DOHH2 (cell line): ENCODE measurements around the gene TMEM217.
"Not testable (repeated sequence)": the region's sequence is repeated elsewhere in the genome, so short reads cannot be mapped to it uniquely, and the experiment has no call there.

Experiments
- H3F3A ChIP-seq: fragments of 200-600 bp; sonication (generic), shearing (Covaris generic); 2 replicates; pipeline ENCODE4 v1.6.0; 2016; ENCODE audit warnings: antibody characterized with exemption, mild to moderate bottlenecking; ENCODE audit not compliant: control insufficient read depth, insufficient read depth
- H3K27ac ChIP-seq: fragments of 200-600 bp; sonication (generic); 2 replicates; pipeline ENCODE4 v1.5.1; 2014; ENCODE audit warnings: low read depth, mild to moderate bottlenecking, low read length, moderate library complexity
- H3K27me3 ChIP-seq: fragments of 200-600 bp; sonication (generic); 2 replicates; pipeline ENCODE4 v1.6.1; 2014; ENCODE audit warnings: mild to moderate bottlenecking, low read length, mixed read lengths; ENCODE audit not compliant: control insufficient read depth
- H3K36me3 ChIP-seq: fragments of 200-600 bp; sonication (generic); 2 replicates; pipeline ENCODE4 v1.6.1; 2014; ENCODE audit warnings: mild to moderate bottlenecking, low read length, moderate library complexity, mixed read lengths; ENCODE audit not compliant: control insufficient read depth
- H3K4me1 ChIP-seq: fragments of 200-600 bp; sonication (generic); 2 replicates; pipeline ENCODE4 v1.6.1; 2014; ENCODE audit warnings: mild to moderate bottlenecking, low read length, mixed read lengths; ENCODE audit not compliant: control insufficient read depth
- H3K4me2 ChIP-seq: fragments of 200-600 bp; sonication (generic); 2 replicates; pipeline ENCODE4 v1.6.0; 2014; ENCODE audit warnings: mild to moderate bottlenecking, low read length, moderate library complexity
- H3K4me3 ChIP-seq: fragments of 200-600 bp; sonication (generic); 2 replicates; pipeline ENCODE4 v1.5.1; 2014; ENCODE audit warnings: mild to moderate bottlenecking, low read length, mixed read lengths
- H3K79me2 ChIP-seq: fragments of 200-600 bp; sonication (generic); 2 replicates; pipeline ENCODE4 v1.6.1; 2014; ENCODE audit warnings: mild to moderate bottlenecking, low read length, mixed read lengths; ENCODE audit not compliant: control insufficient read depth
- H3K9me2 ChIP-seq: fragments of 200-600 bp; sonication (generic); replicated peaks from 2 replicates; pipeline ENCODE4 v1.6.1; 2014; ENCODE audit warnings: mild to moderate bottlenecking, low read length, mixed read lengths; ENCODE audit not compliant: control insufficient read depth
- H3K9me3 ChIP-seq: fragments of 200-600 bp; sonication (generic); 2 replicates; pipeline ENCODE4 v1.6.1; 2014; ENCODE audit warnings: antibody characterized with exemption, low read length, mixed read lengths; ENCODE audit not compliant: control insufficient read depth, insufficient read depth
- H4K20me1 ChIP-seq: fragments of 200-600 bp; sonication (generic); 2 replicates; pipeline ENCODE4 v1.6.0; 2014; ENCODE audit warnings: low read depth, mild to moderate bottlenecking, antibody characterized with exemption, low read length, moderate library complexity; ENCODE audit not compliant: control insufficient read depth, insufficient read depth
- EZH2phosphoT487 ChIP-seq: fragments of 200-600 bp; sonication (generic); IDR thresholded peaks from 2 replicates; pipeline ENCODE4 v1.6.1; 2017; ENCODE audit warnings: borderline replicate concordance, mild to moderate bottlenecking, antibody characterized with exemption, low read length, moderate library complexity, mixed read lengths
- TF ChIP-seq, protein P1 (sequence below): fragments of 200-600 bp; sonication (generic); IDR thresholded peaks from one replicate; pipeline ENCODE4 v1.5.1; 2014; ENCODE audit warnings: antibody characterized with exemption, mild to moderate bottlenecking, low read depth, low read length; ENCODE audit not compliant: poor library complexity, severe bottlenecking

Gene TMEM217

DNA sequence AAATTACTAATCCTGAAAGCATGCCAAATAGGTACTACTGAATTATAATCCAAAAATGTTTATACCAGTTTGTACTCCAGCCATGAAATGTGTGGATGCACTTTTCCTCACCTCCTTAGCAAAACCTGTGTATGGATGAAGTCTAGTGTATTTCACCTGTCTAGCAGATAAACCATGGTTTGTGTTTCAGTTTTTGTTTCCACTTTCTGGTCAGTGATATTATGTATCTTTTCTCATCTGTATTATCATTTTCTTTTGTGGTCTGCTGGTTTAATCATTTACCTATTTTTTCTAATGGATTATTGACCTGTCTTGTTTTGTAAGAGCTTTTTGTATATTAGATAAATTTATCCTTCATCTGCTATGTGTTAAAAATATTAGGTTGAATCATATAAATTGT, 41.0 kb upstream of the TMEM217 start:
- Histone ChIP-seq H3K79me2 (no peaks in the 10 kb centered on the region), H3K4me1 (0 out of 2 replicates have a peak, but pooled peaks cover 3% of the 10 kb centered on the region), H3K27ac (no peak overlapping the region), H3K4me2 (no peak overlapping the region), H4K20me1 (no peaks in the 10 kb centered on the region), H3K27me3 (no peaks in the 10 kb centered on the region), H3K4me3 (no peak overlapping the region), H3K9me2 (no peaks in the 10 kb centered on the region), H3K9me3 (no peaks in the 10 kb centered on the region), H3F3A (no peaks in the 10 kb centered on the region), H3K36me3 (peaks cover 19% of the 10 kb centered on the region)
- TF ChIP-seq EZH2phosphoT487: no peak
- TF ChIP-seq, protein P1, sequence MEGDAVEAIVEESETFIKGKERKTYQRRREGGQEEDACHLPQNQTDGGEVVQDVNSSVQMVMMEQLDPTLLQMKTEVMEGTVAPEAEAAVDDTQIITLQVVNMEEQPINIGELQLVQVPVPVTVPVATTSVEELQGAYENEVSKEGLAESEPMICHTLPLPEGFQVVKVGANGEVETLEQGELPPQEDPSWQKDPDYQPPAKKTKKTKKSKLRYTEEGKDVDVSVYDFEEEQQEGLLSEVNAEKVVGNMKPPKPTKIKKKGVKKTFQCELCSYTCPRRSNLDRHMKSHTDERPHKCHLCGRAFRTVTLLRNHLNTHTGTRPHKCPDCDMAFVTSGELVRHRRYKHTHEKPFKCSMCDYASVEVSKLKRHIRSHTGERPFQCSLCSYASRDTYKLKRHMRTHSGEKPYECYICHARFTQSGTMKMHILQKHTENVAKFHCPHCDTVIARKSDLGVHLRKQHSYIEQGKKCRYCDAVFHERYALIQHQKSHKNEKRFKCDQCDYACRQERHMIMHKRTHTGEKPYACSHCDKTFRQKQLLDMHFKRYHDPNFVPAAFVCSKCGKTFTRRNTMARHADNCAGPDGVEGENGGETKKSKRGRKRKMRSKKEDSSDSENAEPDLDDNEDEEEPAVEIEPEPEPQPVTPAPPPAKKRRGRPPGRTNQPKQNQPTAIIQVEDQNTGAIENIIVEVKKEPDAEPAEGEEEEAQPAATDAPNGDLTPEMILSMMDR: no peak

DNA sequence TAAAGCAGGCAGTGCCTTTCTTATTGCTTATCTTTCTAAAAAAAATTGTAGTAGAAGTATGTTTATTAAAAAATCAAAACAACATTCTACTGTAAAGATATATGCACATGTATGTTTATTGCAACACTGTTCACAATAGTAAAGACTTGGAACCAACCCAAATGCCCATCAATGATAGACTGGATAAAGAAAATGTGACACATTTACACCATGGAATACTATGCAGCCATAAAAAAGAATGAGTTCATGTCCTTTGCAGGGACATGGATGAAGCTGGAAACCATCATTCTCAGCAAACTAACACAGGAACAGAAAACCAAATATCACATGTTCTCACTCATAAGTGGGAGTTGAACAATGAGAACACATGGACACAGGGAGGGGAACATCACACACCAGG, 39.7 kb upstream of the TMEM217 start:
- not testable (repeated sequence) for H3K27ac ChIP-seq, H3K4me2 ChIP-seq, H3K79me2 ChIP-seq, H3K9me2 ChIP-seq, H3K27me3 ChIP-seq, H3K4me3 ChIP-seq, H3K9me3 ChIP-seq, H3K4me1 ChIP-seq, H4K20me1 ChIP-seq, H3F3A ChIP-seq
- H3K36me3 ChIP-seq: peaks cover 16% of the 10 kb centered on the region

DNA sequence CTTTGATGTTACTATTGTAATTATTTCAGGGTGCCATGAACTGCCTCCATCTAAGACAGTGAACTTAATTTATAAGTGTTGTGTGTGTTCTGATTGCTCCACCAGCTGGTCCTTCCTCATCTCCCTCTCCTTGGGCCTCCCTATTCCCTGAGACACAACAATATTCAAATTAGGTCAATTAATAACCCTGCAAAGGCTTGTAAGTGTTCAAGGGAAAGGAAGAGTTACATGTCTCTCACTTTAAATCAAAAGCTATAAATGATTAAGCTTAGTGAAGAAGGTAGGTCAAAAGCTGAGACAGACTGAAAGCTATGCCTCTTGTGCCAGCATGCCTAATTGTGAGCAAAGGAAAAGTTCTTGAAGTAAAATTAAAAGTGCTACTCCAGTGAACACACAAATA, 35.5 kb upstream of the TMEM217 start:
- Histone ChIP-seq H3K4me3 (no peak overlapping the region), H3K79me2 (no peaks in the 10 kb centered on the region), H3K36me3 (peaks cover 29% of the 10 kb centered on the region), H3K27ac (no peak overlapping the region), H3K27me3 (no peaks in the 10 kb centered on the region), H3K4me2 (no peak overlapping the region), H4K20me1 (no peaks in the 10 kb centered on the region), H3K9me2 (no peaks in the 10 kb centered on the region), H3K9me3 (no peaks in the 10 kb centered on the region), H3F3A (no peaks in the 10 kb centered on the region), H3K4me1 (0 out of 2 replicates have a peak, but pooled peaks cover 3% of the 10 kb centered on the region)
- no peak for TF ChIP-seq EZH2phosphoT487
- TF ChIP-seq, protein P1: no peak

DNA sequence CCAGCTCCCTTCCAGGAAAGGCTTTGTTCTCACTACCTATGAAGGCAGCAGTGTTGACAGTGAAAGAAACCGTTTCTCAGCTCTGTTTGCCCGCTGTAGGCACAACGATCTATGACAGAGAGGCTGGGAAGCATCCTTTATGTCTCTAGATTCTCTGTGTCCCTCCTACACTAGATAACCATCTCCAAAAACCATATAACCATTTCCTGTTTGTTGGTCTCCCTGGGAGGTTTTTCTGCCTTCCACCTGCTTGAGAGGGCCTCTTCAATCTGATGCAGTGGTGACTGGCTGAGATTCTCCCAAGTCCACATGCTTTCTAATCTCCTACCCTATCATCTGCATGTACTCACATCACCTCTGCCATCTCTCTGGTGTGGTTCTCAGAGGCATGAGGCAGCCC, 32.0 kb upstream of the TMEM217 start:
- H3K4me2 ChIP-seq: no peak overlapping the region
- no peaks in the 10 kb centered on the region for H4K20me1 ChIP-seq
- peaks cover 7% of the 10 kb centered on the region for H3K4me1 ChIP-seq
- no peaks in the 10 kb centered on the region for H3K79me2 ChIP-seq
- no peaks in the 10 kb centered on the region for H3K9me3 ChIP-seq
- no peaks in the 10 kb centered on the region for H3F3A ChIP-seq
- no peak for TF ChIP-seq EZH2phosphoT487
- TF ChIP-seq, protein P1: no peak
- no peak overlapping the region for H3K4me3 ChIP-seq
- no peaks in the 10 kb centered on the region for H3K9me2 ChIP-seq
- no peak overlapping the region for H3K27ac ChIP-seq
- no peaks in the 10 kb centered on the region for H3K27me3 ChIP-seq
- H3K36me3 ChIP-seq: peaks cover 47% of the 10 kb centered on the region
